Pancreas (tissue), 10 donors: ENCODE measurements around the gene SPATS2. TPM values are rescaled to one million over a fixed set of nuclear protein-coding genes. Genes with fewer than 3 reads are reported as not detected.

Experiments used
- ATAC-seq, 4 donors: fragments of 200-7000 bp; cut with Tn5 transposase; one replicate each; pipeline versions ENCODE4 v1.8.0 to v1.9.1; 2020; ENCODE audit warnings: mild to moderate bottlenecking in 4 of 4, moderate library complexity in 4 of 4
- DNase-seq, 6 donors: peaks; one replicate each; pipeline ENCODE4 v3.0.0-alpha.2; 2020
- FAIRE-seq: peaks from 2 replicates; lab custom pipeline; 2012; peaks lifted over from hg19 to GRCh38; lab: Jason Lieb, UNC
- H3K27ac ChIP-seq, 4 donors: fragments of 200-600 bp; sonication (generic); 1 replicate in 3 of 4; 2 replicates in 1 of 4; pipeline versions ENCODE4 v1.5.0 to v1.8.0; 2020
- H3K27me3 ChIP-seq, 4 donors: fragments of 200-600 bp; one replicate each; pipeline ENCODE4 v1.8.0; 2021
- H3K36me3 ChIP-seq, 3 donors: fragments of 200-600 bp; sonication (generic) in 1 of 3; one replicate each; pipeline versions ENCODE4 v1.5.0 to v1.8.0; 2020 to 2021
- H3K4me1 ChIP-seq, 3 donors: fragments of 200-600 bp; one replicate each; pipeline ENCODE4 v1.8.0; 2021
- H3K4me3 ChIP-seq, 4 donors: fragments of 200-600 bp; sonication (generic) in 2 of 4; one replicate each; pipeline versions ENCODE4 v1.5.0 to v1.8.0; 2020 to 2021
- H3K9me3 ChIP-seq, 4 donors: fragments of 200-600 bp; one replicate each; pipeline ENCODE4 v1.8.0; 2021
- CTCF ChIP-seq, 4 donors: fragments of 200-600 bp; sonication (generic) in 3 of 4; IDR thresholded peaks; one replicate each; pipeline versions ENCODE4 v1.5.0 to v1.8.0; 2021; ENCODE audit warnings: antibody characterized with exemption in 4 of 4
- WGBS, 2 donors: extraction: QIAGEN DNeasy Blood & Tissue Kit; methylation state at CpG; one replicate each; pipeline ENCODE4 v1.1.7; 2013; 5-methylcytosine and 5-hydroxymethylcytosine counted together
- intact Hi-C, 3 donors: fragments of 100-400 bp; cut with DNase I; formaldehyde crosslinking; loops; one replicate each; pipeline versions ENCODE4 v1.11.1 to v1.14.2; 2022
- polyA plus RNA-seq, 2 donors: library from polyadenylated mRNA; stranded (reverse); fragments of 200-250 nt; gene quantifications; one replicate each; pipeline ENCODE4 v1.2.3, GENCODE V29; 2013
- total RNA-seq, 6 donors: library from RNA; stranded (reverse); fragmentation: NEBNext Ultra II Directional in 4 of 6; extraction: Animal tissue kit (Norgen Biotek cat#: 25700) in 4 of 6; gene quantifications; one replicate each; pipeline versions ENCODE4 v1.2.1 to v1.2.4, GENCODE V29; 2021 to 2023
- donor health status: healthy with polysubstance abuse.
- donor health status: DM: no; HTN: no; CAD: no; lungs with moderate emphysema.
- donor health status: DM: no; HTN: no; CAD: no.
- donor health status: control.
- donor health status: control.
- donor health status: Bipolar disorder and iron deficiency.
- donor health status: DM: yes; HTN: yes; CAD: no.
- donor health status: DM: no; HTN: no; CAD: no.
- donor health status: DM: no; HTN: no; CAD: no.
- donor health status: DM: yes; HTN: yes; CAD: no.

Gene SPATS2
- total and polyA plus RNA-seq, 8 donors = 7.2 to 12.5 (median 9.4) TPM

GRCh38 chr12:49439042-49439441 is 71.8 kb downstream of the SPATS2 start:
- no peak for ATAC-seq
- Histone ChIP-seq H3K27ac (no peak overlapping the region), H3K27me3 (no peaks in the 10 kb centered on the region), H3K9me3 (no peaks in the 10 kb centered on the region), H3K36me3 (no peaks in the 10 kb centered on the region), H3K4me3 (no peak overlapping the region), H3K4me1 (no peaks in the 10 kb centered on the region)
- FAIRE-seq = no peak
- no peak for TF ChIP-seq CTCF (IDR thresholded peaks at IDR 0.05)
- intact Hi-C loops = no loop called here
- WGBS, 2 donors = 85 to 87% methylated on average over 1 of the region's 1 CpG
- no peak for DNase-seq

DNA sequence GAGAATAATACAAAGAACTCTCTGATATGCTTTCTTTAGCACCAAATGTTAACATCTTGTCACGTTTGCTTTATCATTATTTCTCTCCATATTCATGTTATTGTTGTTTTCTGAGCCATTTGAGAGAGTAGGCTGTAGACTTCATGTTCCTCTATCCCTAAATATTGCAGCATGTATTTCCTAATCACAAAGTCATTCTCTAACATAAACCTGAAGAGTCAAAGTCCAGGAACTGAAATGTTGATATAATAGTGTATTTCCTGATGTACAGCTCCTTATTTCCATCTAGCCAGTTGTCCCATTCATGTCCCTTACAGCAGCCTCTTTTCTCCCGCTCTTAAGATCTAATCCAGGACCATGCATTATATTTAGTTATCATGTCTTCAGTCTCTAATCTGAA is 72.8 kb downstream of the SPATS2 start:
- ATAC-seq = no peak

DNA sequence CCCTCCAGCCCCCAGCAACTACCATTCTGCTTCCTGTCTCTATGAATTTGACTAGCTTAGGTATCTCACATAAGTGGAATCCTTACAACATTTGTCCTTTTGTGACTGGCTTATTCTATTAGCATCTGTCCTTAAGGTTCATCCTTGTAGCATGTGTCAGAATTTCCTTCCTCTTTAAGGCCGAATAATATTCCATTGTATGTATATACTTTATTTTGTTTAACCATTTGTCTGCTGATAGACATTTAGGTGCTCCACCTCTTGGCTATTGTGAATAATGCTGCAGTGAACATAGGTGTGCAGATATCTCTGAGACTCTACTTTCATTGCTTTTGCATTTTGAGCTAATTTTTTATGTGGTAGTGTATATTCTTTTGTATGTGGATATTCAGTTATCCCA is 75.7 kb downstream of the SPATS2 start:
- ATAC-seq (no peak), FAIRE-seq (no peak), DNase-seq (no peak)
- no peaks in the 10 kb centered on the region for H3K27me3 ChIP-seq
- no peaks in the 10 kb centered on the region for H3K36me3 ChIP-seq
- WGBS, 2 donors = 64 to 68% methylated on average over 1 of the region's 1 CpG
- H3K27ac ChIP-seq = no peak overlapping the region
- H3K9me3 ChIP-seq = no peaks in the 10 kb centered on the region
- no peak overlapping the region for H3K4me3 ChIP-seq
- H3K4me1 ChIP-seq = no peaks in the 10 kb centered on the region
- intact Hi-C loops = no loop called here
- TF ChIP-seq CTCF (IDR thresholded peaks at IDR 0.05) = no peak

More for the DNA sequence above, 72.8 kb downstream of the SPATS2 start:
- Histone ChIP-seq H3K27ac (no peak overlapping the region), H3K4me1 (no peaks in the 10 kb centered on the region), H3K36me3 (no peaks in the 10 kb centered on the region), H3K4me3 (no peak overlapping the region), H3K27me3 (no peaks in the 10 kb centered on the region), H3K9me3 (no peaks in the 10 kb centered on the region)
- intact Hi-C loops = no loop called here
- FAIRE-seq (no peak), DNase-seq (no peak)
- TF ChIP-seq CTCF (IDR thresholded peaks at IDR 0.05) = no peak
- whole genome bisulfite sequencing, 2 donors = 85 to 86% methylated on average over 2 of the region's 2 CpGs

DNA sequence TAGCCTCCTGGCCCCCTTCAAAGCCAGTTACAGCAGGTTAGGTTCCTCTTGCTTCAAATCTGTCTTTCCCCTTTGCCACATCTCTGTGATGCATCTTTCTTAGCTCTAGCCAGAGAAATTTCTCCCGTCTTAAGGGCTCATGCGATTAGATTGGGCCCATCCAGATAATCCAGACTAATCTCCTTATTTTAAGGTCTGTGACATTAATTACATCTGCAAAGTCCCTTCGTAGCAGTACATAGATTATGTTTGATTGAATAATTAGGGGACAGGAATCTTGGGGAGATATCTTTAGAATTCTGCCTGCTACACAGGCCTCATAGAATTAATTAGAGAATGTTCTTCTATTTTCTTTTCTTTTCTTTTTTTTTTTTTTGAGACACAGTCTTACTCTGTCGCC is 79.3 kb downstream of the SPATS2 start:
- DNase-seq = no peak
- Histone ChIP-seq H3K4me3 (no peak overlapping the region), H3K36me3 (no peaks in the 10 kb centered on the region), H3K27me3 (no peaks in the 10 kb centered on the region), H3K9me3 (no peaks in the 10 kb centered on the region), H3K4me1 (no peaks in the 10 kb centered on the region), H3K27ac (no peak overlapping the region)
- no peak for TF ChIP-seq CTCF (IDR thresholded peaks at IDR 0.05)
- no peak for FAIRE-seq
- no peak for ATAC-seq
- 87 to 98% methylated on average over 4 of the region's 4 CpGs for WGBS, 2 donors
- intact Hi-C loops = no loop called here

GRCh38 chr12:49448858-49449257 is 81.6 kb downstream of the SPATS2 start:
- ATAC-seq (no peak), FAIRE-seq (no peak), DNase-seq (no peak)
- Histone ChIP-seq H3K9me3 (no peaks in the 10 kb centered on the region), H3K4me3 (no peak overlapping the region), H3K27ac (no peak overlapping the region), H3K4me1 (no peaks in the 10 kb centered on the region), H3K27me3 (no peaks in the 10 kb centered on the region), H3K36me3 (no peaks in the 10 kb centered on the region)
- no peak for TF ChIP-seq CTCF (IDR thresholded peaks at IDR 0.05)
- intact Hi-C loops = no loop called here
- WGBS, 2 donors = 93 to 99% methylated on average over 3 of the region's 3 CpGs
